ENCODE results near the gene RASGRF1.

GRCh38 chr15:79116771-79117170 lies 26.2 kb upstream of the RASGRF1 start:
- TF ChIP-seq YY1 (IDR thresholded peaks at IDR 0.05; ENCODE audit: insufficient read depth, insufficient read length), result no peak
- TF ChIP-seq ZNF274 (IDR thresholded peaks at IDR 0.05; ENCODE audit: low read depth, low read length), result no peak

Measured in NT2/D1 (cell line).